HepG2 (cell line): ENCODE results near the gene SOCS1. TPM values are rescaled to one million over a fixed set of nuclear protein-coding genes. Genes with fewer than 3 reads are reported as not detected.

Experiments
- ATAC-seq: fragments of 200-7000 bp; cut with Tn5 transposase; 3 replicates; pipeline ENCODE4 v1.9.1; 2020; ENCODE audit warnings: mild to moderate bottlenecking, moderate library complexity
- BruUV-seq: library from RNA; stranded (reverse); fragments of 400-500 nt; replicated peaks from 2 replicates; lab custom pipeline; 2021; lab: Mats Ljungman, UMichigan
- CTCF ChIA-PET: fragments of 300-600 bp; formaldehyde crosslinking; extraction: SDS; loops from one replicate; lab custom pipeline; 2021; ENCODE audit warnings: low total read pairs, inconsistent platforms, low intra/inter-chr PET ratio; lab: Yijun Ruan, JAX
- POLR2A ChIA-PET: fragments of 350-600 bp; sonication (Branson Sonifier 250); formaldehyde crosslinking; loops from one replicate; lab custom pipeline; 2020; ENCODE audit warnings: antibody characterized with exemption, inconsistent platforms; lab: Yijun Ruan, JAX
- DNase-seq: peaks from one replicate; pipeline ENCODE4 v3.0.0-alpha.2; 2015; ENCODE audit warnings: low spot score
- FAIRE-seq: peaks from 3 replicates; lab custom pipeline; 2011; peaks lifted over from hg19 to GRCh38; lab: Jason Lieb, UNC
- H2AFZ ChIP-seq: one replicate; pipeline ENCODE4 v1.6.1; 2011; ENCODE audit warnings: low read length, inconsistent platforms
- H3K27ac ChIP-seq: fragments of 300-600 bp; 3 replicates; pipeline ENCODE4 v1.8.0; 2011; ENCODE audit warnings: mixed run types, mild to moderate bottlenecking, mixed read lengths, low read length, inconsistent platforms; ENCODE audit not compliant: insufficient read depth; ENCODE audit errors: extremely low read length
- H3K27me3 ChIP-seq, 2 experiments: fragments of 200-600 bp in 1 of 2; 2 replicates in 1 of 2; 3 replicates in 1 of 2; pipeline versions ENCODE4 v1.6.0 to v1.8.0; 2011; ENCODE audit warnings: low read length in 2 of 2, mild to moderate bottlenecking in 2 of 2, moderate library complexity in 2 of 2, inconsistent platforms in 1 of 2; ENCODE audit not compliant: insufficient read depth in 2 of 2, control insufficient read depth in 1 of 2
- H3K36me3 ChIP-seq, 2 experiments: fragments of 200-600 bp in 1 of 2; replicated peaks in 1 of 2; 2 replicates in 1 of 2; 3 replicates in 1 of 2; pipeline versions ENCODE4 v1.5.1 to v1.8.0; 2011; ENCODE audit warnings: low read length in 2 of 2, inconsistent platforms in 1 of 2; ENCODE audit not compliant: insufficient read depth in 2 of 2, control insufficient read depth in 1 of 2
- H3K4me1 ChIP-seq: 2 replicates; pipeline ENCODE4 v1.5.1; 2012; ENCODE audit warnings: low read length, inconsistent platforms; ENCODE audit not compliant: insufficient read depth
- H3K4me2 ChIP-seq: 2 replicates; pipeline ENCODE4 v1.6.0; 2011; ENCODE audit warnings: low read depth, low read length, inconsistent platforms
- H3K4me3 ChIP-seq, 3 experiments: fragments of 200-600 bp in 1 of 3; sonication (generic), shearing (Covaris generic) in 1 of 3; replicated peaks in 1 of 3; 2 replicates each; pipeline ENCODE4 v1.5.1; 2011 to 2016; ENCODE audit warnings: low read length in 3 of 3, inconsistent platforms in 2 of 3, low read depth in 2 of 3, mild to moderate bottlenecking in 2 of 3, control low read depth in 1 of 3, mixed read lengths in 1 of 3; ENCODE audit not compliant: insufficient read depth in 1 of 3
- H3K79me2 ChIP-seq: one replicate; pipeline ENCODE4 v1.6.1; 2011; ENCODE audit warnings: low read length, inconsistent platforms; ENCODE audit not compliant: insufficient read depth
- H3K9ac ChIP-seq: 2 replicates; pipeline ENCODE4 v1.6.0; 2011; ENCODE audit warnings: mild to moderate bottlenecking, low read depth, low read length, inconsistent platforms; ENCODE audit not compliant: insufficient read depth
- H3K9me3 ChIP-seq: 2 replicates; pipeline ENCODE4 v1.5.1; 2012; ENCODE audit warnings: mild to moderate bottlenecking, low read length
- H4K20me1 ChIP-seq: 2 replicates; pipeline ENCODE4 v1.6.0; 2011; ENCODE audit warnings: inconsistent platforms, mild to moderate bottlenecking, low read length, moderate library complexity; ENCODE audit not compliant: insufficient read depth
- FOXO4 ChIP-seq: sonication (generic); formaldehyde crosslinking; conservative IDR thresholded peaks from 2 replicates; pipeline ENCODE4 v1.8.1; 2023; ENCODE audit warnings: missing genetic modification reagents
- HMGXB3 ChIP-seq: sonication (generic); formaldehyde crosslinking; IDR thresholded peaks from 2 replicates; pipeline ENCODE4 v1.4.0; 2020; ENCODE audit warnings: missing genetic modification reagents, borderline replicate concordance
- KDM5B ChIP-seq: sonication (generic); formaldehyde crosslinking; IDR thresholded peaks from 2 replicates; pipeline ENCODE4 v1.4.0; 2020; ENCODE audit warnings: missing genetic modification reagents, mild to moderate bottlenecking, borderline replicate concordance
- PHF21A ChIP-seq: sonication (generic); formaldehyde crosslinking; IDR thresholded peaks from 2 replicates; pipeline ENCODE4 v1.5.0; 2020; ENCODE audit warnings: mild to moderate bottlenecking, missing genetic modification reagents
- ZMYM4 ChIP-seq: sonication (generic); formaldehyde crosslinking; IDR thresholded peaks from 2 replicates; pipeline ENCODE4 v1.8.1; 2023; ENCODE audit warnings: mild to moderate bottlenecking, missing genetic modification reagents
- ZNF501 ChIP-seq: sonication (generic); formaldehyde crosslinking; IDR thresholded peaks from 2 replicates; pipeline ENCODE4 v1.5.1; 2020; ENCODE audit warnings: mild to moderate bottlenecking, moderate library complexity, missing genetic modification reagents
- ZNF770 ChIP-seq: sonication (generic); formaldehyde crosslinking; IDR thresholded peaks from 2 replicates; pipeline ENCODE4 v1.5.0; 2020; ENCODE audit warnings: mild to moderate bottlenecking, missing genetic modification reagents
- ZNF883 ChIP-seq: sonication (generic); formaldehyde crosslinking; IDR thresholded peaks from 2 replicates; pipeline ENCODE4 v1.5.1; 2020; ENCODE audit warnings: mild to moderate bottlenecking, missing genetic modification reagents; ENCODE audit errors: not compliant biosample characterization
- WGBS: methylation state at CpG from one replicate; pipeline ENCODE4 v1.1.6; 2017; ENCODE audit warnings: low lambda C conversion rate; 5-methylcytosine and 5-hydroxymethylcytosine counted together
- in situ Hi-C: cut with HindIII; loops from 2 replicates; pipeline ENCODE4 v1.10.0; 2017; ENCODE audit warnings: low pct_unique_long_range_greater_than_20kb; ENCODE audit not compliant: extremely low pct_ligation_motif_present
- intact Hi-C: fragments of 100-400 bp; cut with micrococcal nuclease; formaldehyde crosslinking; loops from one replicate; pipeline ENCODE4 v1.10.0; 2022; ENCODE audit not compliant: unreplicated experiment
- polyA plus RNA-seq, 8 experiments: library from polyadenylated mRNA; depleted of rRNA in 3 of 8; stranded (reverse) in 7 of 8; unstranded in 1 of 8; fragments of >200 nt; fragmentation: Illumina TruSeq in 4 of 8; extraction: Trizol in 4 of 8; gene quantifications; 2 replicates each; pipeline versions ENCODE4 v1.2.1 to v1.2.3, GENCODE V29; 2011 to 2016; ENCODE audit warnings: low read depth in 4 of 8, missing spikeins in 1 of 8, mixed read lengths in 1 of 8; ENCODE audit not compliant: insufficient read depth in 1 of 8
- total RNA-seq, 5 experiments: library from RNA; depleted of rRNA; stranded (reverse); fragments of >200 nt; fragmentation: Illumina TruSeq; extraction: Trizol; gene quantifications; 2 replicates each; pipeline ENCODE4 v1.2.3, GENCODE V29; 2016; ENCODE audit warnings: low read depth in 1 of 5

The SOCS1 gene
- total and polyA plus RNA-seq, 2 of the 13 experiments (the other 11 are each of a cell fraction or from before 2014, with no cell fraction given): 5.3 to 6.3 TPM

- 0 out of 2 replicates have a peak, but pooled peaks have one; percentile 62 for TF ChIP-seq FOXO4 (CRISPR knock-in tag)
- peak; percentile 51 for TF ChIP-seq ZNF770
These were observed 14.4 kb downstream of the SOCS1 start (continued) for GRCh38 chr16:11241480-11242204.

GRCh38 chr16:11240636-11241473 is 15.1 kb downstream of the SOCS1 start:
- Histone ChIP-seq H3K79me2 (no peaks in the 10 kb centered on the region), H3K9me3 (no peaks in the 10 kb centered on the region), H3K36me3 (no peaks in the 10 kb centered on the region), H3K4me3 (peak overlapping the region in 1 of 3 experiments; percentile 45; a peak in 3 of 6 replicates), H4K20me1 (no peaks in the 10 kb centered on the region), H3K27ac (no peak overlapping the region), H3K27me3 (peaks cover 1 to 28% of the 10 kb centered on the region in 2 experiments; a peak in 3 of 5 replicates), H3K4me1 (peaks cover 41% of the 10 kb centered on the region), H2AFZ (no peak overlapping the region), H3K9ac (no peak overlapping the region), H3K4me2 (peak overlapping the region; percentile 66)
- in situ Hi-C loops: no loop called here
- 25% methylated on average over 8 of the region's 10 CpGs for WGBS
- FAIRE-seq (no peak), ATAC-seq (peak; percentile 52), DNase-seq (no peak)
- ChIA-PET CTCF (no interaction called here), POLR2A (interaction anchor here (1.1 to 1.8 kb wide), 2 partner anchors 11 to 14 kb away, joined by 3 to 11 read pairs; partner anchors contain the start of gene SOCS1)
- intact Hi-C loops: no loop called here
- BruUV-seq: no TSS peak
- TF ChIP-seq KDM5B (CRISPR knock-in tag) (peak; percentile 25; the same call in 1 of the 2 replicates), ZMYM4 (CRISPR knock-in tag) (0 out of 2 replicates have a peak, but pooled peaks have one; percentile 22), HMGXB3 (CRISPR knock-in tag) (no peak), ZNF883 (CRISPR knock-in tag) (peak; percentile 16), PHF21A (0 out of 2 replicates have a peak, but pooled peaks have one; percentile 25), ZNF501 (CRISPR knock-in tag) (peak; percentile 52; the same call in 1 of the 2 replicates), FOXO4 (CRISPR knock-in tag) (0 out of 2 replicates have a peak, but pooled peaks have one; percentile 63)
